HCT116 (cell line): ENCODE data around the gene OR56B4. TPM values are rescaled to one million over a fixed set of nuclear protein-coding genes. Genes with fewer than 3 reads are reported as not detected.

Experiments used
- CBX3 ChIP-seq: IDR thresholded peaks from 2 replicates; pipeline ENCODE4 v1.6.1; 2012; ENCODE audit warnings: low read depth
- CEBPB ChIP-seq: IDR thresholded peaks from 2 replicates; pipeline ENCODE4 v1.6.1; 2012; ENCODE audit warnings: low read depth
- EGR1 ChIP-seq: IDR thresholded peaks from 2 replicates; pipeline ENCODE4 v1.6.1; 2012; ENCODE audit warnings: low read depth
- EZH2phosphoT487 ChIP-seq: fragments of 200-600 bp; IDR thresholded peaks from 2 replicates; pipeline ENCODE4 v1.6.1; 2018; ENCODE audit warnings: antibody characterized with exemption, borderline replicate concordance
- FOSL1 ChIP-seq: IDR thresholded peaks from 2 replicates; pipeline ENCODE4 v1.6.1; 2012; ENCODE audit warnings: low read depth
- REST ChIP-seq: IDR thresholded peaks from 2 replicates; pipeline ENCODE4 v1.6.1; 2012; ENCODE audit warnings: low read depth
- SRF ChIP-seq: IDR thresholded peaks from 2 replicates; pipeline ENCODE4 v1.6.1; 2012; ENCODE audit warnings: low read depth
- ZBTB33 ChIP-seq: IDR thresholded peaks from 2 replicates; pipeline ENCODE4 v1.6.1; 2011; ENCODE audit warnings: mild to moderate bottlenecking, low read length, moderate library complexity; ENCODE audit not compliant: insufficient replicate concordance; ENCODE audit errors: extremely low read depth
- ZNF274 ChIP-seq: fragments of 200-500 bp; sonication (Bioruptor generic); IDR thresholded peaks from 2 replicates; pipeline ENCODE4 v1.6.1; 2014; ENCODE audit warnings: mild to moderate bottlenecking, low read depth, low read length, inconsistent platforms
- total RNA-seq: library from RNA; stranded (reverse); gene quantifications from one replicate; pipeline ENCODE4 v1.2.1, GENCODE V29; 2021; ENCODE audit not compliant: unreplicated experiment
- TF ChIP-seq, protein P1 (sequence below): IDR thresholded peaks from 2 replicates; pipeline ENCODE4 v1.6.1; 2012

The OR56B4 gene
- total RNA-seq, 1 experiment from 2014 or later = not detected

DNA sequence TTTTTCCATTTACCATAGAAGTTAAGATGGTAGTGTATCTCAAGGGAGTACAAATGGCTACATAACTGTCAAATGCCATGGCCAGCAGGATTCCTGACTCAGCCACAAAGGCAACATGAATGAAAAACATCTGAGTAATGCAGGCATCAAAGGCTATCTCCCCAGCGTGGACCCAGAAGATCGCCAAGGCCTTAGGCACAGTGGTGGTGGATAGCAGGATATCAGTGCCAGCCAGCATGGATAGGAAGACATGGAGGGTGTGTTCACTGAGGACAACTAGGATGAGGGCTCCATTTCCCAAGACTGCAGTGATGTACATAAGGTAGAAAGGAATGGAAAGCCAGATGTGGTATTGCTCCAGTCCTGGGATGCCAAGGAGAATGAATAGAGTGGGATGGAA, 44.6 kb downstream of the OR56B4 start (continued):
- TF ChIP-seq REST (no peak), CBX3 (no peak), SRF (no peak), ZBTB33 (no peak), CEBPB (no peak), EGR1 (no peak), FOSL1 (no peak), ZNF274 (no peak), EZH2phosphoT487 (no peak)
- TF ChIP-seq, protein P1, sequence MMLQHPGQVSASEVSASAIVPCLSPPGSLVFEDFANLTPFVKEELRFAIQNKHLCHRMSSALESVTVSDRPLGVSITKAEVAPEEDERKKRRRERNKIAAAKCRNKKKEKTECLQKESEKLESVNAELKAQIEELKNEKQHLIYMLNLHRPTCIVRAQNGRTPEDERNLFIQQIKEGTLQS = no peak
